Measurements from ENCODE around the gene TEDC2. TPM values are rescaled to one million over a fixed set of nuclear protein-coding genes. Genes with fewer than 3 reads are reported as not detected.

Gene TEDC2
- total RNA-seq, 1 experiment from 2014 or later = 45.4 TPM

DNA sequence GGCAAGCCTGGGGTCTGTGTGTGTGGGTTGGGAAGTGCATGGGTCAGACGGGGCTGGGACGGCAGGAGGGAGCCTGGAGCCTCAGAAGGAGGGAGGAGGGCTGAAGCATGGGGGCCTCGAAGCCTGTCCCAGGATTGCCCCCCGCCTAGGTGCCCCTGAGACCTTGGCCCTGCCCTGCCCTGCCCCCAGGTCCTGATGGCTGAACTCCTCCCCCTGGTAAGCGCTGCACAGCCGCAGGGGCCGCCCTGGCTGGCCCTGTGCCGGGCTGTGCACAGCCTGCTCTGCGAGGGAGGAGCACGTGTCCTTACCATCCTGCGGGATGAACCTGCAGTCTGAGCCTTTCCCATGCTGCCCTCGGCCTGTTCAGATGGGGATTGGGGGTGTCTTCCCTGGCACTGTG is 4.4 kb downstream of the TEDC2 start:
- Histone ChIP-seq H3T11ph (ENCODE audit: low read length) (no peak overlapping the region), H3K4me2 (ENCODE audit: insufficient read depth, insufficient read length, low read length) (no peak overlapping the region), H2BK15ac (ENCODE audit: low read depth, low read length) (no peak overlapping the region), H3K9me3 (ENCODE audit: control insufficient read depth, low read depth, low read length) (no peaks in the 10 kb centered on the region), H3K27me3 (ENCODE audit: insufficient read depth, low read length) (no peaks in the 10 kb centered on the region), H3K18ac (ENCODE audit: insufficient read length, low read depth, low read length) (no peak overlapping the region), H2BK5ac (ENCODE audit: insufficient read length, low read length) (no peak overlapping the region), H3K23ac (ENCODE audit: insufficient read length, low read depth, low read length) (no peak overlapping the region), H3K4me1 (ENCODE audit: insufficient read depth, low read length) (peaks cover 2% of the 10 kb centered on the region; the same call in 1 of the 2 replicates), H3K9ac (ENCODE audit: extremely low read depth, insufficient read length, low read length) (no peak overlapping the region), H2AFZ (ENCODE audit: low read length) (no peak overlapping the region), H3K27ac (ENCODE audit: insufficient read length, low read depth, low read length) (no peak overlapping the region), H4K20me1 (ENCODE audit: control insufficient read depth, insufficient read depth, insufficient read length) (no peaks in the 10 kb centered on the region), H4K91ac (ENCODE audit: insufficient read length, low read depth, low read length) (no peak overlapping the region), H3K56ac (ENCODE audit: insufficient read length, low read depth, low read length) (no peak overlapping the region), H2BK20ac (ENCODE audit: low read depth, low read length, poor library complexity, severe bottlenecking) (no peak overlapping the region), H3K23me2 (ENCODE audit: insufficient read length, low read depth, low read length, poor library complexity, severe bottlenecking) (peaks cover 14% of the 10 kb centered on the region), H3K4ac (ENCODE audit: low read depth, low read length) (no peak overlapping the region), H2AK5ac (ENCODE audit: insufficient read length, low read length) (no peak overlapping the region), H3K79me2 (ENCODE audit: insufficient read depth, low read length) (0 out of 2 replicates have a peak, but pooled peaks cover 2% of the 10 kb centered on the region), H2BK12ac (ENCODE audit: insufficient read length, low read depth, low read length) (no peak overlapping the region), H4K5ac (ENCODE audit: insufficient read length, low read depth, low read length) (no peak overlapping the region), H2BK120ac (ENCODE audit: low read depth, low read length, poor library complexity, severe bottlenecking) (no peak overlapping the region), H3K14ac (ENCODE audit: insufficient read depth, low read length) (no peak overlapping the region; the same call in 1 of the 2 replicates), H3K79me1 (ENCODE audit: insufficient read depth, low read depth, low read length, poor library complexity, severe bottlenecking) (peaks cover 7% of the 10 kb centered on the region), H4K8ac (replicated peaks; ENCODE audit: insufficient read length, low read depth, low read length) (no peak overlapping the region)
- TF ChIP-seq, protein P1, sequence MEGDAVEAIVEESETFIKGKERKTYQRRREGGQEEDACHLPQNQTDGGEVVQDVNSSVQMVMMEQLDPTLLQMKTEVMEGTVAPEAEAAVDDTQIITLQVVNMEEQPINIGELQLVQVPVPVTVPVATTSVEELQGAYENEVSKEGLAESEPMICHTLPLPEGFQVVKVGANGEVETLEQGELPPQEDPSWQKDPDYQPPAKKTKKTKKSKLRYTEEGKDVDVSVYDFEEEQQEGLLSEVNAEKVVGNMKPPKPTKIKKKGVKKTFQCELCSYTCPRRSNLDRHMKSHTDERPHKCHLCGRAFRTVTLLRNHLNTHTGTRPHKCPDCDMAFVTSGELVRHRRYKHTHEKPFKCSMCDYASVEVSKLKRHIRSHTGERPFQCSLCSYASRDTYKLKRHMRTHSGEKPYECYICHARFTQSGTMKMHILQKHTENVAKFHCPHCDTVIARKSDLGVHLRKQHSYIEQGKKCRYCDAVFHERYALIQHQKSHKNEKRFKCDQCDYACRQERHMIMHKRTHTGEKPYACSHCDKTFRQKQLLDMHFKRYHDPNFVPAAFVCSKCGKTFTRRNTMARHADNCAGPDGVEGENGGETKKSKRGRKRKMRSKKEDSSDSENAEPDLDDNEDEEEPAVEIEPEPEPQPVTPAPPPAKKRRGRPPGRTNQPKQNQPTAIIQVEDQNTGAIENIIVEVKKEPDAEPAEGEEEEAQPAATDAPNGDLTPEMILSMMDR (conservative IDR thresholded peaks at IDR 0.05) = no peak
- Mint-ChIP-seq H3K4me1 (peaks cover 9 to 17% of the 10 kb centered on the region in 2 experiments), H3K27me3 (ENCODE audit: low read depth) (peaks cover 3% of the 10 kb centered on the region), H3K36me3 (ENCODE audit: insufficient read depth in 1 of 3, low read depth in 3 of 3) (peaks cover 6 to 28% (median 12%) of the 10 kb centered on the region in 3 experiments; a peak in 5 of 7 replicates), H3K27ac (no peak overlapping the region), H3K4me3 (no peak overlapping the region), H3K9me3 (no peaks in the 10 kb centered on the region)
- no peak for DNase-seq
- WGBS (ENCODE audit: extremely low coverage, insufficient read length, low lambda C conversion rate) = no CpG with 5 or more reads among the region's 12 CpGs

Measured in H9 (cell line).